ENCODE measurements around the gene ATP8B1.

ATP8B1 gene

GRCh38 chr18:57715073-57715472 lies 88.0 kb downstream of the ATP8B1 start:
- no peak for DNase-seq

- DNase-seq = peak in 1 of 2 experiments; percentile 19
These were observed 92.9 kb downstream of the ATP8B1 start for GRCh38 chr18:57710226-57710625.

- no peak for DNase-seq
These were observed 93.8 kb downstream of the ATP8B1 start for GRCh38 chr18:57709335-57709734.

GRCh38 chr18:57708288-57708687 lies 94.8 kb downstream of the ATP8B1 start:
- DNase-seq = no peak

GRCh38 chr18:57705832-57706595 lies 97.1 kb downstream of the ATP8B1 start:
- DNase-seq = no peak

GRCh38 chr18:57705011-57705410 lies 98.1 kb downstream of the ATP8B1 start:
- no peak for DNase-seq

- DNase-seq = no peak
These were observed 104.4 kb downstream of the ATP8B1 start for GRCh38 chr18:57698571-57699276.

GRCh38 chr18:57697426-57697825 lies 105.7 kb downstream of the ATP8B1 start:
- no peak for DNase-seq

GRCh38 chr18:57696271-57696670 lies 106.8 kb downstream of the ATP8B1 start:
- DNase-seq = no peak

GRCh38 chr18:57691363-57691762 lies 111.8 kb downstream of the ATP8B1 start:
- DNase-seq = no peak

- no peak for DNase-seq
These were observed 115.1 kb downstream of the ATP8B1 start for GRCh38 chr18:57687970-57688369.

GRCh38 chr18:57683470-57683869 lies 119.6 kb downstream of the ATP8B1 start:
- DNase-seq = no peak

- DNase-seq = no peak
These were observed 125.6 kb downstream of the ATP8B1 start for GRCh38 chr18:57677262-57678211.

- no peak for DNase-seq
These were observed 128.2 kb downstream of the ATP8B1 start for GRCh38 chr18:57674891-57675290.

- DNase-seq = no peak
These were observed 133.1 kb downstream of the ATP8B1 start for GRCh38 chr18:57670046-57670445.

- no peak for DNase-seq
These were observed 135.1 kb downstream of the ATP8B1 start for GRCh38 chr18:57668021-57668420.

GRCh38 chr18:57666818-57667497 lies 136.2 kb downstream of the ATP8B1 start:
- DNase-seq = no peak

- DNase-seq = no peak
These were observed 138.4 kb downstream of the ATP8B1 start for GRCh38 chr18:57664568-57665165.

GRCh38 chr18:57660961-57661360 lies 142.2 kb downstream of the ATP8B1 start:
- DNase-seq = no peak

- DNase-seq = no peak
These were observed 143.5 kb downstream of the ATP8B1 start for GRCh38 chr18:57659460-57660102.

GRCh38 chr18:57657542-57657941 lies 145.6 kb downstream of the ATP8B1 start:
- DNase-seq = no peak

GRCh38 chr18:57655740-57656139 lies 147.4 kb downstream of the ATP8B1 start:
- DNase-seq = no peak
